HUES6 (cell line): ENCODE measurements around the gene URM1.
"Not testable (repeated sequence)": the region's sequence is repeated elsewhere in the genome, so short reads cannot be mapped to it uniquely, and the experiment has no call there.

Experiments used
- H3K27ac ChIP-seq: 2 replicates; pipeline ENCODE4 v1.7.0; 2013; ENCODE audit warnings: low read depth, mild to moderate bottlenecking, low read length, inconsistent platforms
- H3K27me3 ChIP-seq: 2 replicates; pipeline ENCODE4 v1.6.1; 2013; ENCODE audit warnings: low read length; ENCODE audit not compliant: control insufficient read depth, insufficient read depth
- H3K36me3 ChIP-seq: 2 replicates; pipeline ENCODE4 v1.6.1; 2013; ENCODE audit warnings: low read length; ENCODE audit not compliant: control insufficient read depth, insufficient read depth
- H3K4me1 ChIP-seq: 2 replicates; pipeline ENCODE4 v1.6.1; 2013; ENCODE audit warnings: low read length; ENCODE audit not compliant: control insufficient read depth, insufficient read depth
- H3K4me3 ChIP-seq: 2 replicates; pipeline ENCODE4 v1.5.1; 2013; ENCODE audit warnings: low read depth, low read length
- H3K9ac ChIP-seq: one replicate; pipeline ENCODE4 v1.6.1; 2013; ENCODE audit warnings: mild to moderate bottlenecking, low read length
- H3K9me3 ChIP-seq: 2 replicates; pipeline ENCODE4 v1.6.1; 2013; ENCODE audit warnings: low read depth, low read length; ENCODE audit not compliant: control insufficient read depth, insufficient read depth

Gene URM1

DNA sequence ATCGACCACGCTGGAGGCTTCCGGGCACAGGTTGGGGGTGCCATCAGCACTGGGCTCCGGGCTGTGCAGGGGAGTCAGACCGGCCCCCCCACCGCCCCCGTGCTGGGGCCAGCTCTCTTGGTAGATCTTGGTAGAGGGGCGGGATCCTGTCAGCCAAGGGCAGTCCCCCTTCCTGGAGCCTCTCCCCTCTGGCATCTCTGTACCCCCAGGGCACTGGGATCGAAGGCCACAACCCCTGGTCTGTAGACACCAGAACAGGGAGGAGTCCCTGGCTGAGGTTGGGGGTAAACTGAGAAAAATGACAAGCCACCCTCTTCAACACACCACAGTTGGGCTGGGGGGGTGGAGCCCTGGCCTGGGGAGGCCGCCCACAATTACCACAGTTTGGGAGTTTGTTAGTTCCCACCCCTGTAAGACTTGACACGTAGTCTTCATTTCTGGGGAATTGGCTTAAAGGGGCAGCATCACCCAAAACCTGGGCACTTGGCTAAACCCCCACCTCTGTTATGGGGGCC is 50.4 kb downstream of the URM1 start:
- H3K9me3 ChIP-seq: no peaks in the 10 kb centered on the region
- H3K36me3 ChIP-seq: no peaks in the 10 kb centered on the region
- peaks cover 54% of the 10 kb centered on the region for H3K27me3 ChIP-seq
- peak overlapping the region; percentile 91 for H3K4me3 ChIP-seq
- H3K4me1 ChIP-seq: peaks cover 16% of the 10 kb centered on the region
- peak overlapping the region; percentile 71 for H3K9ac ChIP-seq
- no peak overlapping the region for H3K27ac ChIP-seq

GRCh38 chr9:128422022-128422782 is 51.0 kb downstream of the URM1 start:
- not testable (repeated sequence) for H3K36me3 ChIP-seq, H3K9me3 ChIP-seq, H3K9ac ChIP-seq, H3K4me3 ChIP-seq, H3K27ac ChIP-seq
- Histone ChIP-seq H3K4me1 (peaks cover 14% of the 10 kb centered on the region), H3K27me3 (peaks cover 51% of the 10 kb centered on the region)

DNA sequence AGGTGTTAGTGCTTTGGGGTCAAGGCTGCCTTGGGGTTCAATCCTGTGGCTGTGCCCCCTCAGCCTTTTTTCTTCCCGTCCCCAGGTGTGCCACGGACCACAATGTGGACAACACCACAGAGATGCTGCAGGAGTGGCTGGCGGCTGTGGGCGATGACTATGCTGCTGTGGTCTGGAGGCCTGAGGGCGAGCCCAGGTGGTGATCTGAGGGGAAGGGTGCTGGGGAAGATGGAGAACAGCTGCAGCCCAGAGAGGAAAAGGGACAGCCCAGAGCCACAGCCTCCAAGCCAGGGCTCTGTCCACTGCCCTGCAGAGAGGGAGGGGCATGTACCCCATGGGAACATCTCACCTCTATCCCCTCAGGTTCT is 51.6 kb downstream of the URM1 start:
- Histone ChIP-seq H3K27me3 (peaks cover 46% of the 10 kb centered on the region), H3K4me3 (no peak overlapping the region), H3K36me3 (no peaks in the 10 kb centered on the region), H3K27ac (no peak overlapping the region), H3K4me1 (peaks cover 14% of the 10 kb centered on the region), H3K9me3 (no peaks in the 10 kb centered on the region), H3K9ac (no peak overlapping the region)

- not testable (repeated sequence) for H3K9me3 ChIP-seq, H3K27ac ChIP-seq, H3K4me3 ChIP-seq, H3K9ac ChIP-seq, H3K36me3 ChIP-seq
- Histone ChIP-seq H3K27me3 (peaks cover 41% of the 10 kb centered on the region), H3K4me1 (peaks cover 15% of the 10 kb centered on the region)
Observed at GRCh38 chr9:128423356-128423755, 52.2 kb downstream of the URM1 start.

- Histone ChIP-seq H3K9ac (no peak overlapping the region), H3K4me3 (no peak overlapping the region), H3K27me3 (peaks cover 33% of the 10 kb centered on the region), H3K27ac (no peak overlapping the region), H3K9me3 (no peaks in the 10 kb centered on the region), H3K36me3 (no peaks in the 10 kb centered on the region), H3K4me1 (peaks cover 18% of the 10 kb centered on the region)
Observed at GRCh38 chr9:128424268-128424780, 53.1 kb downstream of the URM1 start.

GRCh38 chr9:128428644-128429512 is 57.7 kb downstream of the URM1 start:
- Histone ChIP-seq H3K27ac (no peak overlapping the region), H3K36me3 (no peaks in the 10 kb centered on the region)

GRCh38 chr9:128429513-128430086 is 58.4 kb downstream of the URM1 start:
- H3K9ac ChIP-seq: no peak overlapping the region
- no peak overlapping the region for H3K4me3 ChIP-seq
- H3K4me1 ChIP-seq: peaks cover 10% of the 10 kb centered on the region; the same call in 1 of the 2 replicates
- H3K36me3 ChIP-seq: no peaks in the 10 kb centered on the region
- H3K9me3 ChIP-seq: no peaks in the 10 kb centered on the region
- H3K27ac ChIP-seq: no peak overlapping the region
- H3K27me3 ChIP-seq: no peaks in the 10 kb centered on the region

More at GRCh38 chr9:128428644-128429512, 57.7 kb downstream of the URM1 start:
- Histone ChIP-seq H3K4me1 (peaks cover 10% of the 10 kb centered on the region; the same call in 1 of the 2 replicates), H3K9me3 (no peaks in the 10 kb centered on the region), H3K27me3 (no peaks in the 10 kb centered on the region), H3K4me3 (no peak overlapping the region), H3K9ac (no peak overlapping the region)

- Histone ChIP-seq H3K9ac (no peak overlapping the region), H3K9me3 (no peaks in the 10 kb centered on the region), H3K27me3 (no peaks in the 10 kb centered on the region), H3K4me3 (no peak overlapping the region), H3K36me3 (no peaks in the 10 kb centered on the region), H3K4me1 (peaks cover 10% of the 10 kb centered on the region; the same call in 1 of the 2 replicates), H3K27ac (no peak overlapping the region)
Observed at GRCh38 chr9:128431207-128431606, 60.0 kb downstream of the URM1 start.

DNA sequence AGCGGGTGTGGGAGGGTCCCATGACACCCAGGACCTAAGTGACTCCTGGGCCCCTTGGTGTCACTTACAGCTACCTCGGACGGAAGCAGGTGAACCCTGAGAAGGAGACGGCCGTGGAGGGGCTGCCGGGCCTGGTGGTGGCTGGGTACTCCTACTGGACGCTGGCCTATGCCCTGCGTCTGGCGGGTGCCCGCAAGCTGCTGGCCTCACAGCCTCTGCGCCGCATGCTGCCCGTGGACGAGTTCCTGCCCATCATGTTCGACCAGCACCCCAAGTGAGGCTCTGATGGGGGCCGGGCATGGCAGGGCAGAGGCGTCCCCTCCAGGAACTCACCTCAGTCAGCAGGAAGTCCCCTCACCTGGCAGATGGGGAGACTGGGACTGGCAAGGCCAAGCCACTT is 63.2 kb downstream of the URM1 start:
- Histone ChIP-seq H3K4me1 (peaks cover 5% of the 10 kb centered on the region; the same call in 1 of the 2 replicates), H3K9ac (no peak overlapping the region), H3K9me3 (no peaks in the 10 kb centered on the region), H3K27ac (no peak overlapping the region), H3K27me3 (no peaks in the 10 kb centered on the region), H3K36me3 (no peaks in the 10 kb centered on the region), H3K4me3 (no peak overlapping the region)

- Histone ChIP-seq H3K36me3 (no peaks in the 10 kb centered on the region), H3K4me3 (no peak overlapping the region), H3K27ac (no peak overlapping the region), H3K4me1 (peaks cover 5% of the 10 kb centered on the region; the same call in 1 of the 2 replicates), H3K27me3 (no peaks in the 10 kb centered on the region), H3K9me3 (no peaks in the 10 kb centered on the region), H3K9ac (no peak overlapping the region)
Observed at GRCh38 chr9:128435611-128436010, 64.4 kb downstream of the URM1 start.
